GM13977 (cell line): ENCODE measurements around the gene STK32B.

Source experiments
- DNase-seq: peaks from one replicate; pipeline ENCODE4 v3.0.0; 2012; ENCODE audit warnings: low spot score
- CTCF ChIP-seq: IDR thresholded peaks from 2 replicates; pipeline ENCODE4 v1.5.1; 2012; ENCODE audit warnings: mild to moderate bottlenecking, control low read depth; ENCODE audit not compliant: insufficient read depth; ENCODE audit errors: extremely low read depth, missing control alignments
- in situ Hi-C: fragments of 300-500 bp; cut with MboI; formaldehyde crosslinking; loops from one replicate; pipeline ENCODE4 v1.12.0; 2022; ENCODE audit warnings: low sequenced_read_pairs, low pct_unique_long_range_greater_than_20kb, mixed read lengths, inconsistent platforms; ENCODE audit not compliant: unreplicated experiment

The STK32B gene

GRCh38 chr4:5471206-5471605 lies 419.9 kb downstream of the STK32B start:
- in situ Hi-C loops, result no loop called here
- DNase-seq, result no peak
- TF ChIP-seq CTCF, result no peak

GRCh38 chr4:5471691-5472090 lies 420.4 kb downstream of the STK32B start:
- TF ChIP-seq CTCF, result no peak
- in situ Hi-C loops, result no loop called here
- DNase-seq, result no peak

GRCh38 chr4:5472160-5472591 lies 420.9 kb downstream of the STK32B start:
- TF ChIP-seq CTCF, result no peak
- no peak for DNase-seq

GRCh38 chr4:5473125-5473524 lies 421.8 kb downstream of the STK32B start:
- DNase-seq, result no peak
- in situ Hi-C loops, result no loop called here

More at GRCh38 chr4:5472160-5472591, 420.9 kb downstream of the STK32B start:
- in situ Hi-C loops, result no loop called here

GRCh38 chr4:5474756-5475155 lies 423.5 kb downstream of the STK32B start:
- in situ Hi-C loops, result no loop called here
- TF ChIP-seq CTCF, result no peak
- no peak for DNase-seq

More at GRCh38 chr4:5473125-5473524, 421.8 kb downstream of the STK32B start:
- no peak for TF ChIP-seq CTCF

GRCh38 chr4:5477613-5478012 lies 426.3 kb downstream of the STK32B start:
- in situ Hi-C loops, result no loop called here
- TF ChIP-seq CTCF, result no peak
- DNase-seq, result no peak

GRCh38 chr4:5478169-5478568 lies 426.9 kb downstream of the STK32B start:
- TF ChIP-seq CTCF, result no peak
- no peak for DNase-seq
- in situ Hi-C loops, result no loop called here
